Neuronal stem cell (in vitro differentiated cells): ENCODE data around the gene TRIM54.

Experiments used
- DNase-seq: peaks from one replicate; pipeline ENCODE4 v3.0.0-alpha.2; 2013; ENCODE audit warnings: low spot score
- H2AFZ ChIP-seq: one replicate; pipeline ENCODE4 v1.6.1; 2013; ENCODE audit warnings: mild to moderate bottlenecking, low read length, inconsistent platforms
- H2AK5ac ChIP-seq: 2 replicates; pipeline ENCODE4 v1.6.1; 2013; ENCODE audit warnings: low read depth, mild to moderate bottlenecking, inconsistent platforms, low read length, moderate library complexity, mixed read lengths
- H2BK120ac ChIP-seq: 2 replicates; pipeline ENCODE4 v1.6.1; 2013; ENCODE audit warnings: low read depth, mild to moderate bottlenecking, inconsistent platforms, low read length, moderate library complexity, mixed read lengths
- H2BK12ac ChIP-seq: one replicate; pipeline ENCODE4 v1.6.1; 2013; ENCODE audit warnings: low read length, inconsistent platforms
- H2BK15ac ChIP-seq: 2 replicates; pipeline ENCODE4 v1.6.1; 2013; ENCODE audit warnings: mild to moderate bottlenecking, low read length, inconsistent platforms, mixed read lengths
- H2BK5ac ChIP-seq: one replicate; pipeline ENCODE4 v1.6.1; 2013; ENCODE audit warnings: inconsistent platforms, mild to moderate bottlenecking, low read length, moderate library complexity
- H3K14ac ChIP-seq: one replicate; pipeline ENCODE4 v1.6.1; 2013; ENCODE audit warnings: low read length, inconsistent platforms
- H3K18ac ChIP-seq: 2 replicates; pipeline ENCODE4 v1.6.1; 2013; ENCODE audit warnings: low read length, inconsistent platforms
- H3K23ac ChIP-seq: 2 replicates; pipeline ENCODE4 v1.6.1; 2013; ENCODE audit warnings: low read depth, mild to moderate bottlenecking, mixed read lengths, low read length, inconsistent platforms; ENCODE audit not compliant: poor library complexity
- H3K27ac ChIP-seq: replicated peaks from 3 replicates; pipeline ENCODE4 v1.5.1; 2013; ENCODE audit warnings: low read length, inconsistent platforms
- H3K27me3 ChIP-seq, 3 experiments: 2 replicates each; pipeline ENCODE4 v1.6.1; 2013; ENCODE audit warnings: low read length in 3 of 3, mild to moderate bottlenecking in 2 of 3, inconsistent platforms in 1 of 3, low read depth in 1 of 3, mixed read lengths in 1 of 3, moderate library complexity in 1 of 3; ENCODE audit not compliant: control insufficient read depth in 3 of 3, insufficient read depth in 3 of 3
- H3K36me3 ChIP-seq, 2 donors: replicated peaks in 1 of 2; 2 replicates each; pipeline ENCODE4 v1.6.1; 2013; ENCODE audit warnings: low read length in 2 of 2; ENCODE audit not compliant: control insufficient read depth in 2 of 2, insufficient read depth in 2 of 2
- H3K4ac ChIP-seq: 2 replicates; pipeline ENCODE4 v1.6.1; 2013; ENCODE audit warnings: inconsistent platforms, mild to moderate bottlenecking, low read length, moderate library complexity
- H3K4me1 ChIP-seq, 2 donors: 1 replicate in 1 of 2; 2 replicates in 1 of 2; pipeline ENCODE4 v1.6.1; 2013; ENCODE audit warnings: low read length in 2 of 2, low read depth in 1 of 2; ENCODE audit not compliant: control insufficient read depth in 2 of 2, insufficient read depth in 1 of 2
- H3K4me2 ChIP-seq: one replicate; pipeline ENCODE4 v1.6.1; 2013; ENCODE audit warnings: mild to moderate bottlenecking, low read length, inconsistent platforms; ENCODE audit not compliant: insufficient read depth, poor library complexity, severe bottlenecking
- H3K4me3 ChIP-seq, 2 donors: 2 replicates each; pipeline ENCODE4 v1.5.1; 2013; ENCODE audit warnings: low read length in 2 of 2, mild to moderate bottlenecking in 2 of 2, inconsistent platforms in 1 of 2, moderate library complexity in 1 of 2
- H3K79me1 ChIP-seq: one replicate; pipeline ENCODE4 v1.6.1; 2013; ENCODE audit warnings: low read depth, mild to moderate bottlenecking, inconsistent platforms, low read length, moderate library complexity
- H3K9ac ChIP-seq: one replicate; pipeline ENCODE4 v1.6.1; 2013; ENCODE audit warnings: mild to moderate bottlenecking, low read depth, low read length, inconsistent platforms; ENCODE audit not compliant: poor library complexity
- H3K9me3 ChIP-seq, 2 donors: replicated peaks in 1 of 2; 2 replicates each; pipeline versions ENCODE3 to v1.6.1; 2013; ENCODE audit warnings: low read length in 2 of 2, mild to moderate bottlenecking in 2 of 2, inconsistent platforms in 1 of 2, low read depth in 1 of 2, mixed read lengths in 1 of 2, moderate library complexity in 1 of 2; ENCODE audit not compliant: control insufficient read depth in 2 of 2, insufficient read depth in 1 of 2
- H4K8ac ChIP-seq: one replicate; pipeline ENCODE4 v1.6.1; 2013; ENCODE audit warnings: low read depth, mild to moderate bottlenecking, inconsistent platforms, low read length, moderate library complexity
- H4K91ac ChIP-seq: one replicate; pipeline ENCODE4 v1.6.1; 2013; ENCODE audit warnings: low read length, low read depth, mild to moderate bottlenecking, inconsistent platforms; ENCODE audit not compliant: poor library complexity
- WGBS, 2 donors: extraction: QIAGEN DNeasy Blood & Tissue Kit; methylation state at CpG; one replicate each; pipeline ENCODE4 v1.1.7; 2013; ENCODE audit warnings: missing lambda C conversion rate in 2 of 2, mixed read lengths in 1 of 2; ENCODE audit not compliant: insufficient read length in 2 of 2, insufficient replicate concordance in 1 of 2; ENCODE audit errors: extremely low coverage in 2 of 2; 5-methylcytosine and 5-hydroxymethylcytosine counted together

The TRIM54 gene

DNA sequence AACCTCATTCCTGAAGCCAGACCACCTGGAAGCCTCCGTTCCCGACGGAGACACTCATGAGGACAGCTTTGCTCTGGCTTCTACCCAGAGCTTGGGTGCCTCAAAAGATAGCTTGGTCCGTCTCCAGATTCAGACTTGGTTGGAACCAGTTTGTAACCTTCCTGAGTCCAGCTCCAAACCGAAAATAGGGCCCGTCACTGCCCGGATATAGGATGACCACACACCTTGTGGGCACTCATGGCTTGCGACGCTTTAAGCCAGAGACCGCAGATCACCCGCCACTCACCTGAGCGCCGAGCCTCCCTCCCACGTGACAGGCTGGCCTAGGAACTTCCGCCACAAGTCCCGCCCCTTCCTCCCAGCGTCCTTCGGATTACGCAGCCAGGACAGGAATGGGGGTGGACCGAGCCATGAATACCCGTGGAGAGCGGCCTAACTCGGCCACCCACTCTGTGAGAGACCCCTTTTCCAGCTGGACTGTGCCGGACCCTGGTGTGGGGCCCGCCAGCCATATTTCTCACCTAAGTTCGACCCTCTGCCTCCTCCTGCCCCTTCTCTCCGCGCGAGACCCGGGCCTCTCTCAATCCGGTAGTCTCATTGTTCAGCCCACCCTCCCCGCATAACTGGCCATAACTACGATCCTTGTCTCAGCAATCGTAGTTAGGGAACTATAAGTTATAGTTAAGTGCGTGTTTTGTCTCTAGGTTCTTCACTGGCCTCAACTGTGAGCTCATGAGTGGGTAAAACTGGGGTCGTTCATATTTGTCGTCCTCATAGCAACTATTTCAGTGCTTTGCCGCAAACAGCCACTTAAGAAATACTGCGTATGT lies 40.8 kb downstream of the TRIM54 start, which contains the start of gene MPV17:
Gene MPV17 (minus strand): TSS at position 332 of the 830 bp plus-strand sequence. CDS start 580 bp downstream, outside the sequence.
- H2BK5ac ChIP-seq = no peak within 1 kb of the TSS
- peak within 1 kb of the TSS; percentile 95 for H4K8ac ChIP-seq
- H2BK120ac ChIP-seq = no peak within 1 kb of the TSS
- peak within 1 kb of the TSS; percentile 74 to 86 for H3K4me3 ChIP-seq
- no peaks in the 10 kb centered on the region for H3K9me3 ChIP-seq
- H2BK12ac ChIP-seq = no peak within 1 kb of the TSS
- H3K14ac ChIP-seq = no peak within 1 kb of the TSS
- peak within 1 kb of the TSS; percentile 95 for H3K18ac ChIP-seq
- peak; percentile 72 for DNase-seq
- H3K27ac ChIP-seq = peak within 1 kb of the TSS; percentile 41
- peaks cover 2% of the 10 kb centered on the region for H3K79me1 ChIP-seq
- no peak within 1 kb of the TSS for H3K4ac ChIP-seq
- peak within 1 kb of the TSS; percentile 86 for H2AFZ ChIP-seq
- no peaks in the 10 kb centered on the region for H3K27me3 ChIP-seq
- H3K4me2 ChIP-seq = peak within 1 kb of the TSS; percentile 83
- H2BK15ac ChIP-seq = no peak within 1 kb of the TSS
- H3K4me1 ChIP-seq = peaks cover 6 to 12% of the 10 kb centered on the region in 2 donors
- peak within 1 kb of the TSS; percentile 78 for H2AK5ac ChIP-seq
- H3K9ac ChIP-seq = peak within 1 kb of the TSS; percentile 86
- H3K36me3 ChIP-seq = peaks cover 14 to 31% of the 10 kb centered on the region in 2 donors
- WGBS, 2 donors = no CpG with 5 or more reads among the region's 39 CpGs
- H3K23ac ChIP-seq = peak within 1 kb of the TSS; percentile 95
- H4K91ac ChIP-seq = no peak within 1 kb of the TSS

DNA sequence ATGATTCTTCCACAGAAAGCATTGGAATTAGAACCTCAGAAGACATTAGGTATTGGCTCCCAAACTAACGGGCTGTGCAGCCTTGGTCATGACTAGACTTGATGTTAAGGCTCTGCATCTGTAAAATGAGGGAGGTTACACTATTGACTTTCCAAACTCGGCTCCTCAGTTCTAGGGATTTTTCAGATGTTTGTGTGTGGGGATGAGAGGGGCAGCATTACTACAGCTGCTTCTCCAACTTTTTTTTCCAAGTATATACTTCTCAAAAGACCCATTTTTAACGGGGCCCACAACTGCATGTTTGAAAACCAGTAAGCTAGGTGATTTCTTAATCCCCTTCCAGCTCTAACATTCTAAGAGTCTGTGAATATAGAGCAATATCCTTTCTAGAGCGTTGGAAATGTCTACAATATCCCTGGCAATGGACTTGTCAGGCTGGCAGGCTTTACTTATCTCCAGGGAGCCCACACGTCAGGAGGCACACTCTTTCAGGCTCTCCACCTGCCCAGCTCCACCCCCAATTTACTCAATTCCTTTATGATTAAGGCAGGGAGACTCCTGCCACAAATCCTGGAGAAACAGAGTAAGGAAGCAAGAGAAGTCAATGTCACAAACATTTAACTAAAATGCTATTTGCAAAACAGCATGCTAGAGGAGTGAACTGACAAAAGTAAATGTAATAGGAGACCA lies 41.5 kb downstream of the TRIM54 start:
- Histone ChIP-seq H3K18ac (no peak overlapping the region), H3K9ac (peak overlapping the region; percentile 74), H2AFZ (peak overlapping the region; percentile 86), H2BK120ac (no peak overlapping the region), H2BK12ac (no peak overlapping the region), H3K4ac (no peak overlapping the region), H3K23ac (no peak overlapping the region), H3K4me2 (peak overlapping the region; percentile 83), H2AK5ac (no peak overlapping the region), H3K27me3 (no peaks in the 10 kb centered on the region), H3K9me3 (no peaks in the 10 kb centered on the region), H3K14ac (no peak overlapping the region), H3K79me1 (peaks cover 2% of the 10 kb centered on the region), H3K27ac (no peak overlapping the region), H3K4me3 (peak overlapping the region; percentile 74 to 86), H2BK5ac (no peak overlapping the region), H3K4me1 (peaks cover 6 to 12% of the 10 kb centered on the region in 2 donors), H3K36me3 (peaks cover 20 to 39% of the 10 kb centered on the region in 2 donors), H4K8ac (no peak overlapping the region), H4K91ac (no peak overlapping the region), H2BK15ac (no peak overlapping the region)
- WGBS, 2 donors = no CpG with 5 or more reads among the region's 5 CpGs
- no peak for DNase-seq

DNA sequence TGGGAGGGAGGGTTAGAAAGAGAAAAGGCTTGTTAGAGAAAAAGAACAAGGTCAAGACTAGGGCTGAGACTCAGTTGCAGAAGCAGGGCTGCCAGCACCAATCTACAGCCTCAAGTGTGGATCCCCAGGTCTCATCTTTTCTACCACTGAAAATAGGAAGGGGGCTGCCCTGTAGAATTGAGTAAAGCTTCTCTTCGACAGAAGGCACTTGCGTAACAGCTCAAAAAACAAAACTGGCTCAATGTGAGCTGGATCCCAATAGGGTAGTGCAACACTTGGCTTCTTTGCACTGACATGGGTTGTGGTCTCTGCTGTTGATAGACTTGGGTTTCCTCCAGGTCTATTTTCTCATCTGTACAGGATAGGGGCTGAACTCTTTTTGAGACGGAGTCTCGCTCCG lies 42.5 kb downstream of the TRIM54 start:
- Histone ChIP-seq H3K27ac (no peak overlapping the region), H3K4ac (no peak overlapping the region), H2BK120ac (no peak overlapping the region), H2BK15ac (no peak overlapping the region), H3K9me3 (no peaks in the 10 kb centered on the region), H3K79me1 (peaks cover 2% of the 10 kb centered on the region), H3K18ac (no peak overlapping the region), H4K8ac (no peak overlapping the region), H4K91ac (no peak overlapping the region), H3K27me3 (no peaks in the 10 kb centered on the region), H2AFZ (no peak overlapping the region), H2AK5ac (no peak overlapping the region), H2BK12ac (no peak overlapping the region), H3K4me2 (no peak overlapping the region), H3K23ac (no peak overlapping the region), H3K4me1 (peaks cover 6 to 12% of the 10 kb centered on the region in 2 donors), H3K9ac (no peak overlapping the region), H2BK5ac (no peak overlapping the region), H3K14ac (no peak overlapping the region), H3K4me3 (no peak overlapping the region), H3K36me3 (peaks cover 29 to 49% of the 10 kb centered on the region in 2 donors)
- no peak for DNase-seq
- no CpG with 5 or more reads among the region's 5 CpGs for WGBS, 2 donors

DNA sequence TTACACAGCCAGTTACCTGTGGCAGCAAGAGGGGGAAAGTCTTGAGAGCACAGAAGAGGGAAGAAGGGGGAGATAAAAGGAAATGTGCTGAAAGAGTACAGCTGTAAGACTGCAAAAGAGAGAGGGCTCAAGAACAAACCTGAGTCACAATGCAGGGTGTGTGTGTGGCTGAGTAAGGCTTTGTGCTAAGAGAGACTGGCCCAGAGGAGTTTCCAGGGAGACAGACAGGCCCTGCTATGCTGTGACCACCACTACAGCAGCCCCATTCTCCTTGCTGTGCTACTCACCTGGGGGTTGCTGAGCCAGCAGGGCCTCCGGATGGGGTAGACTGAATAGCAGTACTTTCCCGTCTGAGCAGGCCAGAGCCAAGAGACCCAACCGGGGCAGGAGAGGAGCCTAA lies 53.1 kb downstream of the TRIM54 start:
- Histone ChIP-seq H3K4me3 (no peak overlapping the region), H4K91ac (no peak overlapping the region), H3K14ac (no peak overlapping the region), H3K79me1 (no peaks in the 10 kb centered on the region), H2AFZ (no peak overlapping the region), H3K27me3 (no peaks in the 10 kb centered on the region), H3K36me3 (peaks cover 40 to 94% of the 10 kb centered on the region in 2 donors), H3K18ac (no peak overlapping the region), H2BK15ac (no peak overlapping the region), H3K9ac (no peak overlapping the region), H3K23ac (no peak overlapping the region), H3K9me3 (no peaks in the 10 kb centered on the region), H2BK120ac (no peak overlapping the region), H2BK5ac (no peak overlapping the region), H3K4me2 (no peak overlapping the region), H3K27ac (no peak overlapping the region), H3K4ac (no peak overlapping the region), H2AK5ac (no peak overlapping the region), H2BK12ac (no peak overlapping the region), H3K4me1 (no peaks in the 10 kb centered on the region), H4K8ac (no peak overlapping the region)
- no peak for DNase-seq
- WGBS, 2 donors = no CpG with 5 or more reads among the region's 3 CpGs
